Hematopoietic multipotent progenitor cell (in vitro differentiated cells): ENCODE results near the gene PODXL2. TPM values are rescaled to one million over a fixed set of nuclear protein-coding genes. Genes with fewer than 3 reads are reported as not detected.
"Not testable (repeated sequence)": the region's sequence is repeated elsewhere in the genome, so short reads cannot be mapped to it uniquely, and the experiment has no call there.

Source experiments
- DNase-seq, 3 donors: peaks; one replicate each; pipeline ENCODE4 v3.0.0-alpha.2; 2011 to 2015; ENCODE audit warnings: low read depth in 2 of 3, low spot score in 2 of 3
- total RNA-seq: library from RNA; depleted of rRNA; stranded (reverse); fragments of >200 nt; gene quantifications from one replicate; pipeline ENCODE4 v1.2.3, GENCODE V29; 2012

PODXL2 gene
- total RNA-seq, 1 donor: 12.4 TPM

GRCh38 chr3:127702151-127702578, 73.2 kb downstream of the PODXL2 start:
- peak in 2 of 3 donors; percentile 27 to 60 for DNase-seq

- not testable (repeated sequence) for DNase-seq
Observed at GRCh38 chr3:127704840-127705239, 75.9 kb downstream of the PODXL2 start.

- DNase-seq: no peak
Observed at GRCh38 chr3:127706312-127706711, 77.3 kb downstream of the PODXL2 start.

GRCh38 chr3:127706785-127707351, 77.9 kb downstream of the PODXL2 start:
- no peak for DNase-seq

- DNase-seq: no peak
Observed at GRCh38 chr3:127707851-127708411, 78.9 kb downstream of the PODXL2 start.

GRCh38 chr3:127708837-127709236, 79.9 kb downstream of the PODXL2 start:
- DNase-seq: no peak

- DNase-seq: no peak
Observed at GRCh38 chr3:127709320-127710060, 80.5 kb downstream of the PODXL2 start.

GRCh38 chr3:127710155-127710941, 81.4 kb downstream of the PODXL2 start:
- no peak for DNase-seq

- no peak for DNase-seq
Observed at GRCh38 chr3:127711021-127711695, 82.2 kb downstream of the PODXL2 start.

- no peak for DNase-seq
Observed at GRCh38 chr3:127711896-127712295, 82.9 kb downstream of the PODXL2 start.

GRCh38 chr3:127712461-127712860, 83.5 kb downstream of the PODXL2 start:
- no peak for DNase-seq

GRCh38 chr3:127712881-127713771, 84.1 kb downstream of the PODXL2 start:
- no peak for DNase-seq

GRCh38 chr3:127714125-127714571, 85.2 kb downstream of the PODXL2 start:
- no peak for DNase-seq

- no peak for DNase-seq
Observed at GRCh38 chr3:127714866-127715265, 85.9 kb downstream of the PODXL2 start.

GRCh38 chr3:127715532-127715931, 86.5 kb downstream of the PODXL2 start:
- no peak for DNase-seq

- DNase-seq: no peak
Observed at GRCh38 chr3:127716384-127716783, 87.4 kb downstream of the PODXL2 start.

GRCh38 chr3:127717357-127718244, 88.6 kb downstream of the PODXL2 start:
- no peak for DNase-seq

- DNase-seq: no peak
Observed at GRCh38 chr3:127718245-127718915, 89.4 kb downstream of the PODXL2 start.
